Measurements from ENCODE around the gene CBLC. TPM values are rescaled to one million over a fixed set of nuclear protein-coding genes. Genes with fewer than 3 reads are reported as not detected.

The CBLC gene
- 2.8 TPM for total RNA-seq

- peak; percentile 55 for DNase-seq
Measured at GRCh38 chr19:44777715-44778347, at the start of gene CBLC. Gene CBLC, plus strand, starts transcription at chr19:44777890. Its CDS starts 42 bp downstream, at chr19:44777932.

- DNase-seq, result no peak
Measured at GRCh38 chr19:44728178-44728577, 49.5 kb upstream of the CBLC start.

GRCh38 chr19:44729516-44730033 lies 48.1 kb upstream of the CBLC start:
- DNase-seq, result no peak

GRCh38 chr19:44731081-44731480 lies 46.6 kb upstream of the CBLC start:
- no peak for DNase-seq

- no peak for DNase-seq
Measured at GRCh38 chr19:44731622-44732021, 46.1 kb upstream of the CBLC start.

GRCh38 chr19:44732235-44733014 lies 45.3 kb upstream of the CBLC start:
- no peak for DNase-seq

GRCh38 chr19:44734357-44734756 lies 43.3 kb upstream of the CBLC start:
- no peak for DNase-seq

GRCh38 chr19:44735011-44735410 lies 42.7 kb upstream of the CBLC start:
- DNase-seq, result no peak

- no peak for DNase-seq
Measured at GRCh38 chr19:44737238-44738071, 40.2 kb upstream of the CBLC start.

GRCh38 chr19:44738136-44738535 lies 39.6 kb upstream of the CBLC start:
- DNase-seq, result no peak

GRCh38 chr19:44738603-44739558 lies 38.8 kb upstream of the CBLC start:
- DNase-seq, result no peak

GRCh38 chr19:44740351-44740824 lies 37.3 kb upstream of the CBLC start:
- no peak for DNase-seq

GRCh38 chr19:44741258-44741731 lies 36.4 kb upstream of the CBLC start:
- DNase-seq, result peak; percentile 54

- peak; percentile 98 for DNase-seq
Measured at GRCh38 chr19:44741841-44742329, 35.8 kb upstream of the CBLC start.

GRCh38 chr19:44742330-44743061 lies 35.2 kb upstream of the CBLC start:
- DNase-seq, result no peak

GRCh38 chr19:44744871-44745332 lies 32.8 kb upstream of the CBLC start:
- DNase-seq, result no peak

GRCh38 chr19:44745341-44745831 lies 32.3 kb upstream of the CBLC start:
- peak; percentile 93 for DNase-seq

- DNase-seq, result no peak
Measured at GRCh38 chr19:44745887-44746600, 31.6 kb upstream of the CBLC start.

- no peak for DNase-seq
Measured at GRCh38 chr19:44746616-44746945, 31.1 kb upstream of the CBLC start.

All from tongue (tissue), 2 donors.